ENCODE measurements around the gene CUL2.

- TF ChIP-seq, protein P1, sequence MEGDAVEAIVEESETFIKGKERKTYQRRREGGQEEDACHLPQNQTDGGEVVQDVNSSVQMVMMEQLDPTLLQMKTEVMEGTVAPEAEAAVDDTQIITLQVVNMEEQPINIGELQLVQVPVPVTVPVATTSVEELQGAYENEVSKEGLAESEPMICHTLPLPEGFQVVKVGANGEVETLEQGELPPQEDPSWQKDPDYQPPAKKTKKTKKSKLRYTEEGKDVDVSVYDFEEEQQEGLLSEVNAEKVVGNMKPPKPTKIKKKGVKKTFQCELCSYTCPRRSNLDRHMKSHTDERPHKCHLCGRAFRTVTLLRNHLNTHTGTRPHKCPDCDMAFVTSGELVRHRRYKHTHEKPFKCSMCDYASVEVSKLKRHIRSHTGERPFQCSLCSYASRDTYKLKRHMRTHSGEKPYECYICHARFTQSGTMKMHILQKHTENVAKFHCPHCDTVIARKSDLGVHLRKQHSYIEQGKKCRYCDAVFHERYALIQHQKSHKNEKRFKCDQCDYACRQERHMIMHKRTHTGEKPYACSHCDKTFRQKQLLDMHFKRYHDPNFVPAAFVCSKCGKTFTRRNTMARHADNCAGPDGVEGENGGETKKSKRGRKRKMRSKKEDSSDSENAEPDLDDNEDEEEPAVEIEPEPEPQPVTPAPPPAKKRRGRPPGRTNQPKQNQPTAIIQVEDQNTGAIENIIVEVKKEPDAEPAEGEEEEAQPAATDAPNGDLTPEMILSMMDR (IDR thresholded peaks at IDR 0.05): no peak
- TF ChIP-seq POLR2A (IDR thresholded peaks at IDR 0.05): no peak
- no peak for TF ChIP-seq EP300 (IDR thresholded peaks at IDR 0.05)
Observed at GRCh38 chr10:35136263-35136815, 46.2 kb upstream of the CUL2 start.
